Stimulated activated CD4-positive, alpha-beta T cell treated with anti-CD3 and anti-CD28 coated beads, Interleukin-15, amount 100 ng/mL, for 1 hour (primary cell): ENCODE data around the gene NTN3.
A peak's percentile ranks its signal among the peaks of the same experiment; 100 is the strongest.
"Not testable (repeated sequence)": the region's sequence is repeated elsewhere in the genome, so short reads cannot be mapped to it uniquely, and the experiment has no call there.

Experiments used
- DNase-seq, 2 donors: peaks; one replicate each; pipeline ENCODE4 v3.0.0-alpha.2; 2020; ENCODE audit warnings: low read depth in 1 of 2, low spot score in 1 of 2

Gene NTN3

GRCh38 chr16:2471016-2471652, at the start of gene NTN3:
TSS of gene NTN3 (plus strand) at chr16:2471297. CDS start at chr16:2471702, 405 bp downstream.
- no peak for DNase-seq

- no peak for DNase-seq
These were observed 48.8 kb upstream of the NTN3 start for GRCh38 chr16:2422123-2422867.

- DNase-seq, result no peak
These were observed 46.8 kb upstream of the NTN3 start for GRCh38 chr16:2424061-2425007.

GRCh38 chr16:2425008-2425518, 46.0 kb upstream of the NTN3 start:
- DNase-seq, result no peak

GRCh38 chr16:2425825-2426430, 45.2 kb upstream of the NTN3 start:
- DNase-seq, result no peak

GRCh38 chr16:2426941-2427361, 44.1 kb upstream of the NTN3 start:
- DNase-seq, result no peak

- DNase-seq, result no peak
These were observed 43.6 kb upstream of the NTN3 start for GRCh38 chr16:2427526-2427925.

- DNase-seq, result no peak
These were observed 42.9 kb upstream of the NTN3 start for GRCh38 chr16:2428051-2428783.

GRCh38 chr16:2428784-2429033, 42.4 kb upstream of the NTN3 start:
- DNase-seq, result no peak

GRCh38 chr16:2429034-2429770, 41.9 kb upstream of the NTN3 start, which contains the start of gene CCNF:
TSS of gene CCNF (plus strand) at chr16:2429447. CDS start at chr16:2429482, 35 bp downstream.
- DNase-seq, result peak; percentile 97 to 98

GRCh38 chr16:2429771-2430663, 41.1 kb upstream of the NTN3 start:
- DNase-seq, result no peak

- no peak for DNase-seq
These were observed 38.8 kb upstream of the NTN3 start for GRCh38 chr16:2432286-2432685.

GRCh38 chr16:2432801-2433505, 38.1 kb upstream of the NTN3 start:
- no peak for DNase-seq

GRCh38 chr16:2435236-2435635, 35.9 kb upstream of the NTN3 start:
- not testable (repeated sequence) for DNase-seq

- no peak for DNase-seq
These were observed 35.0 kb upstream of the NTN3 start for GRCh38 chr16:2436110-2436509.

- no peak for DNase-seq
These were observed 33.9 kb upstream of the NTN3 start for GRCh38 chr16:2437032-2437790.

GRCh38 chr16:2438121-2438520, 33.0 kb upstream of the NTN3 start:
- DNase-seq, result no peak
